Heart right ventricle (tissue), 16 donors: ENCODE data around the gene SLC29A1. TPM values are rescaled to one million over a fixed set of nuclear protein-coding genes. Genes with fewer than 3 reads are reported as not detected.

Experiments used
- ATAC-seq, 8 donors: fragments of 200-7000 bp; cut with Tn5 transposase; one replicate each; pipeline ENCODE4 v1.9.1; 2020; ENCODE audit warnings: mild to moderate bottlenecking in 8 of 8, moderate library complexity in 8 of 8, moderate number of reproducible peaks in 1 of 8
- DNase-seq, 2 donors: peaks; one replicate each; pipeline ENCODE4 v3.0.0-alpha.2; 2020
- H3K27ac ChIP-seq, 10 donors: fragments of 200-600 bp; sonication (generic) in 2 of 10; one replicate each; pipeline versions ENCODE4 v1.5.0 to v1.8.0; 2020 to 2022; ENCODE audit warnings: mild to moderate bottlenecking in 3 of 10
- H3K27me3 ChIP-seq, 7 donors: fragments of 200-600 bp; one replicate each; pipeline ENCODE4 v1.8.0; 2021 to 2022; ENCODE audit warnings: mild to moderate bottlenecking in 2 of 7
- H3K36me3 ChIP-seq, 9 donors: fragments of 200-600 bp; sonication (generic) in 1 of 9; one replicate each; pipeline versions ENCODE4 v1.5.0 to v1.8.0; 2020 to 2022; ENCODE audit warnings: mild to moderate bottlenecking in 2 of 9
- H3K4me1 ChIP-seq, 9 donors: fragments of 200-600 bp; sonication (generic) in 1 of 9; one replicate each; pipeline versions ENCODE4 v1.5.0 to v1.8.0; 2020 to 2022; ENCODE audit warnings: mild to moderate bottlenecking in 4 of 9
- H3K4me3 ChIP-seq, 10 donors: fragments of 200-600 bp; sonication (generic) in 2 of 10; one replicate each; pipeline versions ENCODE4 v1.5.0 to v1.8.0; 2020 to 2022; ENCODE audit warnings: mild to moderate bottlenecking in 7 of 10, moderate library complexity in 2 of 10
- H3K9me3 ChIP-seq, 11 donors: fragments of 200-600 bp in 10 of 11; sonication (generic) in 2 of 11; one replicate each; pipeline versions ENCODE4 v1.5.0 to v1.8.0; 2013 to 2022; ENCODE audit warnings: mild to moderate bottlenecking in 2 of 11, control low read depth in 1 of 11, moderate library complexity in 1 of 11
- CTCF ChIP-seq, 9 donors: fragments of 200-600 bp; sonication (generic) in 2 of 9; IDR thresholded peaks; one replicate each; pipeline versions ENCODE4 v1.5.0 to v1.8.0; 2021 to 2022; ENCODE audit warnings: antibody characterized with exemption in 9 of 9, mild to moderate bottlenecking in 5 of 9, moderate library complexity in 1 of 9
- WGBS, 2 donors: extraction: QIAGEN DNeasy Blood & Tissue Kit; methylation state at CpG; one replicate each; pipeline ENCODE4 v1.1.7; 2013; ENCODE audit warnings: inconsistent platforms in 1 of 2; 5-methylcytosine and 5-hydroxymethylcytosine counted together
- intact Hi-C, 10 donors: fragments of 100-400 bp; cut with DNase I; formaldehyde crosslinking; loops; one replicate each; pipeline versions ENCODE4 v1.11.1 to v1.14.2; 2022
- polyA plus RNA-seq, 2 donors: library from polyadenylated mRNA; stranded (reverse); fragments of 200-250 nt; gene quantifications; one replicate each; pipeline ENCODE4 v1.2.3, GENCODE V29; 2013
- total RNA-seq, 10 donors: library from RNA; stranded (reverse); fragmentation: NEBNext Ultra II Directional in 3 of 10; extraction: Animal tissue kit (Norgen Biotek cat#: 25700) in 3 of 10; gene quantifications; one replicate each; pipeline versions ENCODE4 v1.2.1 to v1.2.4, GENCODE V29; 2021 to 2023
- donor health status: Arrhythmogenic right ventricular cardiomyopathy.
- donor health status: ischemic (EF 13 %, LVEDD 7.1; RV severe dilation, severe dysfunction).
- donor health status: healthy with polysubstance abuse.
- donor health status: DM: no; HTN: yes; CAD: no.
- donor health status: DM: no; HTN: no; CAD: no.
- donor health status: ischemic (EF 25% LVEDD 6.9; RV normal size, moderate dysfunction).
- donor health status: ischemic (EF 25% LVEDD 5.7; RV mildly dilated, moderate dysfunction).
- donor health status: healthy.
- donor health status: DM: yes; HTN: yes; CAD: no.
- donor health status: Ischemic cardiomyopathy.
- donor health status: ischemic (EF 35%, LVEDD 5.7; RV mildly dilated, moderate dysfunction).
- donor health status: nonischemic (EF 11% LVEDD 7.7; RV severe dilation, severe dysfunction).
- donor health status: DM: yes; HTN: yes; CAD: no.
- donor health status: PGD.
- donor health status: ischemic (EF 29% LVEDD 5.4; RV normal size, mild dysfunction).
- donor health status: nonischemic (EF 23%, LVEDD 6.1; RV moderate dilation, normal function).

SLC29A1 gene
- total and polyA plus RNA-seq, 12 donors, result 46.3 to 198 (median 136) TPM

- ATAC-seq (peak; percentile 86 to 93 (median 90)), DNase-seq (peak; percentile 90 to 95)
- Histone ChIP-seq H3K27ac (peak within 1 kb of the TSS; percentile 93 to 100 (median 98)), H3K36me3 (peaks cover 0 to 41% (median 32%) of the 10 kb centered on the region in 9 donors), H3K27me3 (no peaks in the 10 kb centered on the region), H3K4me3 (peak within 1 kb of the TSS; percentile 68 to 98 (median 86)), H3K9me3 (no peaks in the 10 kb centered on the region), H3K4me1 (peaks cover 9 to 52% (median 44%) of the 10 kb centered on the region in 9 donors)
- TF ChIP-seq CTCF (IDR thresholded peaks at IDR 0.05), result no peak
- intact Hi-C loops, result no loop called here
- WGBS, 2 donors, result 0% methylated on average over 34 of the region's 34 CpGs
These were observed 23.4 kb downstream of the SLC29A1 start, which contains the start of gene HSP90AB1 for GRCh38 chr6:44246663-44247337. TSS of gene HSP90AB1 (plus strand) at chr6:44247101. CDS start at chr6:44248630, 1,529 bp downstream.

DNA sequence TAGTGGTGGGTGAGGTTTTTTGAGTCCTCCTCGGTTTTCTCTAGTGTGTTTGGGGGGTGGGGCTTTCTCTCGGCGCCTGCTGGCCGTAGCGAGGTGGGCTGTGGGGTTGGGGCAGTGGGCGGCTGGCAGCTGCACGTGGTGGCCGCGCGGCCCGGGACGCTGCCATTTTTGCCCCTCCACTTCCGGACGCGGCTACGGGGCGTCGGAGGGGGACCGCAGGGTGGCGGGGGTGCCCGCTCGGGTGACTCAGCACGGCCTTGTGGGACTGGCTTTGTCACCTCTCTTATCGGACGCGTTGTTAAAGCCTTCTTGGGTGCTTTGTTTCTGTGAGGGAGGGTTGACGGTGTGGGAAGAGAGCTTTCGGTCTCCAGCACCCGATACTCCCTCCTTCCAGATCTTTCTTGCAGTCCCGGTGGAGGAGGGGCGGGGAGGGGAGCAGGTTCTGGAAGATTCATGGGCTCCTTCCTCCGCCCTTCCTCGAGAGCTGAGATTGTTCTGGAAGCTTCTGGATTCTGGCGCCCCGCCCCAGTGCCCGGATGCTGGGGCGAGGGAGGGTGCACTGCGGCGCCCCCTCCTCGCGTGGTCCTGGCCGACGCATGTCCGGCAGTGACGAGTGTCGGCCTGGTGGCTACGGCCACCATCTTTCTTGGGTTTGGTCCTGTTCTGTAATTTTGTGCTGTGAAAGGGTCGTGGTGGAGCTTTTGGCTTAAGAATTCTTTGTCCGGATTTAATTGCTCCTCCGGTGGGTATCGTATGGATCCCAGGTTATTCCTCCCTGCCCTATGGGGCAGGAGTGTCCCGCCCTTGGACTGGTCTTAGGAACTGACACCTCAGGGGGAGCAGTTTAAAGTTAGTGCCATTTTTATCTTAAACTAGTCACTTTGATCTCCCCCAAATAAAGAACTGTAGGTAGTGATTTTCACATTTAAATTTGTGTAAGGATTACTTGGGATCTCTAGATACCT, 24.2 kb downstream of the SLC29A1 start:
- ATAC-seq, result peak; percentile 40 to 71 (median 58)
- 1% methylated on average over 52 of the region's 52 CpGs for whole genome bisulfite sequencing, 2 donors
- Histone ChIP-seq H3K9me3 (no peaks in the 10 kb centered on the region), H3K4me3 (peak overlapping the region; percentile 68 to 98 (median 86)), H3K36me3 (peaks cover 2 to 49% (median 40%) of the 10 kb centered on the region in 9 donors), H3K27ac (peak overlapping the region; percentile 93 to 100 (median 98)), H3K27me3 (no peaks in the 10 kb centered on the region), H3K4me1 (peaks cover 9 to 57% (median 44%) of the 10 kb centered on the region in 9 donors)
- peak; percentile 70 to 82 for DNase-seq
- no peak for TF ChIP-seq CTCF (IDR thresholded peaks at IDR 0.05)
- intact Hi-C loops, result no loop called here

GRCh38 chr6:44248579-44248978, 25.2 kb downstream of the SLC29A1 start:
- Histone ChIP-seq H3K27me3 (no peaks in the 10 kb centered on the region), H3K9me3 (no peaks in the 10 kb centered on the region), H3K4me3 (peak overlapping the region in 9 of 10 donors; percentile 68 to 98 (median 85)), H3K36me3 (peaks cover 2 to 59% (median 50%) of the 10 kb centered on the region in 9 donors), H3K4me1 (peaks cover 9 to 65% (median 48%) of the 10 kb centered on the region in 9 donors), H3K27ac (peak overlapping the region in 6 of 10 donors; percentile 93 to 100 (median 98))
- intact Hi-C loops, result no loop called here
- ATAC-seq, result no peak
- WGBS, 2 donors, result 27 to 47% methylated on average over 1 of the region's 1 CpG
- TF ChIP-seq CTCF (IDR thresholded peaks at IDR 0.05), result no peak
- no peak for DNase-seq
